Measurements from ENCODE around the gene LIPC.

The LIPC gene

GRCh38 chr15:58495891-58496408, 64.2 kb downstream of the LIPC start:
- no peak for DNase-seq (ENCODE audit: low spot score)

- peak; percentile 94 for DNase-seq (ENCODE audit: low spot score)
Measured at GRCh38 chr15:58497046-58497785, 65.4 kb downstream of the LIPC start.

- no peak for DNase-seq (ENCODE audit: low spot score)
Measured at GRCh38 chr15:58498821-58499580, 67.2 kb downstream of the LIPC start.

DNA sequence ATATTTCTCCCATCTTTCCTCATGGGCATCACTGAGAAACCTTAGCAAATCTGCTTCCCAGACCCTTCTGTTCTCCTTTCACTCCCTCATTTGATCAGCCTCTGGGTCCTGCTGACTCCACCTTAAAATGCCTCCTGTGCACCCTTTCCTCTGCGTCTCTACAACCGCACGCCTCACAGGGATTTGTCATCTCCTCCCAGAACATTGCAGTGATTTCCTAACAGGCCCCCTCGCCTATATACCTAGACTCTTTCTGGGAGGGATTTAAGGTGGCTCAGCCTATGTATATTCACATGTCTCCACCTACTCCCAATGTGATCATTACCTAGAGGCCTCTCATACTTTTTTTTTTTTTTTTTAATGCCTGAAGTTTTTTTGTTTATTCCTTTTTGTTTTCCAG, 69.2 kb downstream of the LIPC start:
- DNase-seq (ENCODE audit: low spot score): no peak

GRCh38 chr15:58501636-58502188, 69.9 kb downstream of the LIPC start:
- DNase-seq (ENCODE audit: low spot score): no peak

- no peak for DNase-seq (ENCODE audit: low spot score)
Measured at GRCh38 chr15:58503139-58504027, 71.6 kb downstream of the LIPC start.

GRCh38 chr15:58504674-58505234, 73.0 kb downstream of the LIPC start:
- no peak for DNase-seq (ENCODE audit: low spot score)

DNA sequence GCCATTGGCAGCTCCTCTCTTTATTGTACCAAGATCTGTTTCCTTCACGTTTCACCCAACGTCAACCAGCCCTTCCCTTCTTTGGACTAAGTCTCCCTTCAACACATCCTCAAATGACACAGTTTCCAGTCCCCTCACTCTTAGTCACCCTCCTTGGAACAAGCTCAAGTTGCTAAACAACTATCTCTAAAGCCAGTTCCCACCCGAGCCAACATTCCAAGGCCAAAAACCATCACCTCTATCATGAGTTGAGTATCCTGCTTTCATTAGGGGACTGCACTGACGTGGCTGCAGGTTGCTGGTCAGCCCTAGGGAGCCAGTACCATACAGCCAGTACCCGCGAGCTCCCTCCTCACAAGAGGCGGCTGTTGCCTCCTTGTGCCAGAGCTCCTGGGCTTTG, 73.8 kb downstream of the LIPC start:
- no peak for DNase-seq (ENCODE audit: low spot score)

- no peak for DNase-seq (ENCODE audit: low spot score)
Measured at GRCh38 chr15:58506064-58506490, 74.3 kb downstream of the LIPC start.

DNA sequence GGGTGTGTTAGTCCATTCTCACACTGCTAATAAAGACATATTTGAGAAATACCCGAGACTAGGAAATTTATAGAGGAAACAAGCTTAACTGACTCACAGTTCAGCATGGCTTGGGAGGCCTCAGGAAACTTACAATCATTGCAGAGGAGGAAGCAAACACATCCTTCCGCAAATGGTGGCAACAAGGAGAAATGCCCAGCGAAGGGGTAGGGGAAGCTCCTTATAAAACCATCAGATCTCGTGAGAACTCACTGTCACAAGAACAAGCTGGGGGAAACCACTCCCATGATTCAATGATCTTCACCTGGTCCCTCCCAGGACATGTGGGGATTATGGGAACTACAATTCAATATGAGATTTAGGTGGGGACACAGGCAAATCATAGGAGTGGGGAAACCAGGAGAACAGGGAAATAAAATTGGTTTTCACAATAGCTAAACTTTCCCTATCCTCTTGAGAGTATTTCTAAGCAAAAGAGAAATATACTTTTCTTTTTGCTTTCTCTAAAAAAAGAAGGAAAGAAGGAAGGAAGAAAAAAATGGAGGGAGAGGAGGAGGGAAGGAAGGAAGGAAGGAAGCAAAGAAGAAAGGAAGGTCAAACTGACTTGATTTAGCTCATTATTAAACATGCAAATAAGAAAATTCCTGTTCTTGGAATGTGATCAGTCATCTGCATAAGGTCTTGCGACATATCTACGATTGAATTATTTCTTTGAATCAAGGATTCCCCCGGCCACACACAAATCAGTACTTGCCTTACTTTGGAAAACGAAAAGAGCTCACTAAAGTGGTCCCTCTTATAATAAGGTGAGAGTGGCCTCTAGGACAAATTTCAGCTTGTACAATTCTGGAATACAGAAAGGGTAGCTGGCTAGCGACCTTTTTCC, 75.2 kb downstream of the LIPC start:
- DNase-seq (ENCODE audit: low spot score): no peak

DNA sequence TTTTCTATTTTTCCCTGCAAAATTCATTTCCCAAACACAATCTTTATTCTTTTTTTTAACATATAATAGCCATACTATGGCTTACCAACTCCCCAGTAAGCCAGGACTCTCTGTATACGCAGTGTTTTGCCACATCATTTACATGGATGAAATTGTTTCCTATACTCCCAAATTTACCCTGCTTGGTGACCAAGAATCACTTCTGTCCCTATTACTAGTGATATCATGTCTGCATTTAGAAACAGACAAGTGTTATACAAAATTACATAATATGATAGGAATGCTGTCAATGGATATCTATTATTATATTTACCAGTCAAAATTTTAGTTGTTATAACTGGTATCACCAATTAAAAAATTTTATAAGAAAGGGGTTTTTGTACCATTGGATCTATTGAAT, 77.8 kb downstream of the LIPC start:
- no peak for DNase-seq (ENCODE audit: low spot score)

DNA sequence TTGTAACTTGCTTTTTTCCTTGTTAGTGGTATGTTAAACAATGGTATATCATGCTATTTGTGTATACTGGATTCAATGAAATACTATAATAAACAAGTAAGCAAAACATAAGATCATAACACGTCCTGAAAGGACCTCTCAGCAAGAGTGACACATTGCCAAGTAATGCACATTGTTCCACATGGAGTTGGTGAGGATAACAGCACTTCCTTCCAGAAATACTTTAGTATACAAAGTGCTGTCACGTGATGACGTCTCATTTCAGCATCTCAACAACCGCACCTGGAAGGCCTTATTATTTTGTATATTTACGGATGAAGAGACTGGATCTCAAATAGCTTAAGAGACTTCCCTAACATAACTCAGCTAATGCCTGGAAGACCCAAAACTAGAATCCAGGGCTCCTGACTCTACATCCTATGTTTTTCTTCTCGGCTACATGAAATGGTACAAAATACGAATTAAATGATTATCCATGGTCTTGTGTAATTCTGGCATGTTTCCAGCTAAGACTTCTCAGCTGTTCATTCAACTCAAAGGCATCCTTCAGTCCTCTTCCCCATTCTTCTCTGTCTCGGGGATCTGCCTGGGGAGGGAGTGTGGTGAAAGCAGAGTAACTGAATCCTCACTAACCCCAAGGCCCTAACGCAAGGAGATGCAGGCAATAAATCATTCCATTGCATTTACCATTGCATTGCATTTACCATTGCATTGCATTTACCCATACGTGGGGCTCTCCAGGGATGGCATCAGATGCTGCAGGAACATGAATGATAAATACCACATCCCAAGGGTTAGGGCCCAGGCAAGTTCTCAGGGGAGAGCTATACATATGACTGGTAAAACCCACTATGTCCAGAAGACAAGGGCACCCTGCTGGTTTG, 79.2 kb downstream of the LIPC start:
- no peak for DNase-seq (ENCODE audit: low spot score)

DNA sequence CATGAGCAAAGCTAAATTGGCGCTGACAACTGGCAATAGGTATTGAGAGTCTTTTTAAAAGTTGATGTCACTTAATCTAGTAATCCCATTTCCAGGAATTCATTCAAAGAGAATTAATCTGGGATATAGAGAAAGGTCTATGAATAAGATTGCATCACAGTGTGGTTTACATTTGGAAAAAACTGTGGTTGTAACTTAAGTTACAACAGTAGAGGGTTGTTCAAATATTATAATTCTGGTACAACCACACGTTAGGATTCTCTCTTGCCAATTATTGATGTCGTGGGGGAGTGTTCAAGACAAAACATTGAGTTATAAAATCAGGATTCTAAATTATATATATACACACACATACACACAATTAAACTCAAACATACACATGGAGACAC, 79.8 kb downstream of the LIPC start:
- DNase-seq (ENCODE audit: low spot score): no peak

DNA sequence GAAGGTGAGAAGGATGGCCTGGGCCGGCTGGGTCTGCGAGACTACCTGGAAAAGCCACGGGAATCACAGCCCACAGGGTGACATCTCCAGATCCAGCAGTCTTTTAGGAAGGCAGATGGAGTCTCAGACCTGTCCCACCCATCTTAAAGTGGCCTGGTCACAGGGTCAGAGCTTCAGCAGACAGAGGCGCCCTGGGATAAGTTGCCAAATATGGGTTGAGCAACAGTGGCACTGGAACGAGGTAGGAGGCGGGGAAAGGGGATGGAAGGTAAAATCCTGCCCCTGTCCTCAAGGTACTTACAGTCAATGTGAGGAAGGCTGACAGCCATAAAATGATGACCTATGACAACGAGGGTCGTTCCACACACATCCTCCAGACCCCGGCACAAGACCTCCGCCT, 80.7 kb downstream of the LIPC start:
- DNase-seq (ENCODE audit: low spot score): no peak

DNA sequence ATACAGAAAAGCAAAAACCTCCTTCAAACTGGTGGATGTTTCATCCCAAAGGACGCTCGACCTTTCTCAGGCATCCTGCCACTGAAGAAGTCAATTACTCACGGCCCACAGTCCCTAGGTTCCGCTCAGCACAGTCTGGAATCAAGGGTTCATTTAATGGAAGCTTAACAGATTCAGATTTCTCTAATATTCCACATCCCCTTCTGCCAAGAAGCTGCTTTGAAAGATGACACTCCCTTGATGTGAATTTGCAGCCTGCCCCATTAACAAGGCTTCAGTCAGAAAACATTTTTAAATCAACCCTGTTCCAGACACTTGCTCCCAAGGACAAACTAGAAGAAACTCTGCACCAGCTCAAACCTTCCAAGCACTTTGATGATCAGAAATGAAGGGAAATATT, 81.2 kb downstream of the LIPC start:
- no peak for DNase-seq (ENCODE audit: low spot score)

- no peak for DNase-seq (ENCODE audit: low spot score)
Measured at GRCh38 chr15:58513726-58514336, 82.0 kb downstream of the LIPC start.

- DNase-seq (ENCODE audit: low spot score): no peak
Measured at GRCh38 chr15:58515807-58516206, 84.0 kb downstream of the LIPC start.

DNA sequence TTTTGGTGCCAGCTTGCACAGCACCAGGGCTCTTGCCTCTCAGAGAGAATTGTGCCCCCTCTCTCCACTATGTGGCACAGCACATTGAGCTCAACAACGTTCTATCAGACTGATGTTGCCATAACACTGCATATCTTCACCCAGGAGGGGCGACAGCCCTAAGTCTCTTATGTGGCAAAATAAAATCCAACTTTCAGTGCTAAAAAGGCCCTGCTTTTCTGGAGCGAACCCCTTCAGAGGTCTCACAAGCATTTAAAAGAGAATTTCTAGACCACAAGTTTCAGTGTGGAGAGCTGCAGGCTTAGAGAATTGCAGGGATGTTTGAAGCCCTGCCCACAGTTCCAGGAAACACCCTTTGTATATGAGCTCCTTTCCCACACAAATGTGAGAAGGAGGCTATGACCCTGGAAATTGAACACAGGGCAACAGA, 85.5 kb downstream of the LIPC start:
- DNase-seq (ENCODE audit: low spot score): no peak
